ENCODE results near the gene GHR. TPM values are rescaled to one million over a fixed set of nuclear protein-coding genes. Genes with fewer than 3 reads are reported as not detected.

Gene GHR
- total RNA-seq, 1 experiment from 2014 or later = 0.05 TPM

DNA sequence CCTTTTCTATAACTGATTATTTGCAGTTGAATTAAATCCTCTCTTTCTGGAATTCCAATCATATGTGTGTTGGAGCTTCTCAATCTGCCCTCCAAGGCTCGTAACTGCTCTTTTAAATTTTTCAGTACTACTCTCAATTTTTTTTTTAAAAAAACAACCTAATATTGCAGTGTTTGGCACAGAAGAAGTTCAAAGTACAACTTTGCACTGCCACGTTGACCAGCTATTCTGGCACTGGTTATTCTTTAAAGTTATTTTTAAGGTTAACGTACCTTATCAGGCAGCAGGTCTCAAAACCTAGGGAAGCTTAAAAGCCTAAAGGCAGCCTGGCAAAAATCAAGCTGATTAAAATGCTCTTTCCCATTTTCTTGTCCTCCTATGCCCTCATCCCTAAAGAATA, 120.5 kb downstream of the GHR start:
- H3K4me1 ChIP-seq (ENCODE audit: control insufficient read depth, insufficient read depth, low read length) = no peaks in the 10 kb centered on the region
- ChIA-PET POLR2A (no interaction called here), CTCF (no interaction called here)
- ATAC-seq = no peak
- H3K27ac ChIP-seq (ENCODE audit: low read length) = no peak overlapping the region
- peaks cover 5% of the 10 kb centered on the region; the same call in 1 of the 2 replicates for H3K9me3 ChIP-seq (ENCODE audit: control insufficient read depth, insufficient read depth, low read depth, low read length)
- in situ Hi-C loops (cut with HindIII; ENCODE audit: low pct_unique_long_range_greater_than_20kb, low sequenced_read_pairs) = no loop called here
- H3K4me3 ChIP-seq (ENCODE audit: low read depth in 2 of 2, low read length in 2 of 2) = no peak overlapping the region
- intact Hi-C loops (cut with micrococcal nuclease; ENCODE audit: unreplicated experiment) = no loop called here
- BruUV-seq (replicated peaks) = no TSS peak
- DNase-seq (ENCODE audit: low read depth, low spot score) = no peak
- TF ChIP-seq POLR2AphosphoS5 (IDR thresholded peaks at IDR 0.05; ENCODE audit: low read depth, low read length) (no peak), TCF7L2 (IDR thresholded peaks at IDR 0.05; ENCODE audit: low read depth, low read length) (no peak), SIN3A (IDR thresholded peaks at IDR 0.05; ENCODE audit: borderline replicate concordance, insufficient read depth, low read depth, low read length) (no peak)
- TF ChIP-seq, protein P1, sequence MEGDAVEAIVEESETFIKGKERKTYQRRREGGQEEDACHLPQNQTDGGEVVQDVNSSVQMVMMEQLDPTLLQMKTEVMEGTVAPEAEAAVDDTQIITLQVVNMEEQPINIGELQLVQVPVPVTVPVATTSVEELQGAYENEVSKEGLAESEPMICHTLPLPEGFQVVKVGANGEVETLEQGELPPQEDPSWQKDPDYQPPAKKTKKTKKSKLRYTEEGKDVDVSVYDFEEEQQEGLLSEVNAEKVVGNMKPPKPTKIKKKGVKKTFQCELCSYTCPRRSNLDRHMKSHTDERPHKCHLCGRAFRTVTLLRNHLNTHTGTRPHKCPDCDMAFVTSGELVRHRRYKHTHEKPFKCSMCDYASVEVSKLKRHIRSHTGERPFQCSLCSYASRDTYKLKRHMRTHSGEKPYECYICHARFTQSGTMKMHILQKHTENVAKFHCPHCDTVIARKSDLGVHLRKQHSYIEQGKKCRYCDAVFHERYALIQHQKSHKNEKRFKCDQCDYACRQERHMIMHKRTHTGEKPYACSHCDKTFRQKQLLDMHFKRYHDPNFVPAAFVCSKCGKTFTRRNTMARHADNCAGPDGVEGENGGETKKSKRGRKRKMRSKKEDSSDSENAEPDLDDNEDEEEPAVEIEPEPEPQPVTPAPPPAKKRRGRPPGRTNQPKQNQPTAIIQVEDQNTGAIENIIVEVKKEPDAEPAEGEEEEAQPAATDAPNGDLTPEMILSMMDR (IDR thresholded peaks at IDR 0.05) = no peak
- TF ChIP-seq, protein P2, sequence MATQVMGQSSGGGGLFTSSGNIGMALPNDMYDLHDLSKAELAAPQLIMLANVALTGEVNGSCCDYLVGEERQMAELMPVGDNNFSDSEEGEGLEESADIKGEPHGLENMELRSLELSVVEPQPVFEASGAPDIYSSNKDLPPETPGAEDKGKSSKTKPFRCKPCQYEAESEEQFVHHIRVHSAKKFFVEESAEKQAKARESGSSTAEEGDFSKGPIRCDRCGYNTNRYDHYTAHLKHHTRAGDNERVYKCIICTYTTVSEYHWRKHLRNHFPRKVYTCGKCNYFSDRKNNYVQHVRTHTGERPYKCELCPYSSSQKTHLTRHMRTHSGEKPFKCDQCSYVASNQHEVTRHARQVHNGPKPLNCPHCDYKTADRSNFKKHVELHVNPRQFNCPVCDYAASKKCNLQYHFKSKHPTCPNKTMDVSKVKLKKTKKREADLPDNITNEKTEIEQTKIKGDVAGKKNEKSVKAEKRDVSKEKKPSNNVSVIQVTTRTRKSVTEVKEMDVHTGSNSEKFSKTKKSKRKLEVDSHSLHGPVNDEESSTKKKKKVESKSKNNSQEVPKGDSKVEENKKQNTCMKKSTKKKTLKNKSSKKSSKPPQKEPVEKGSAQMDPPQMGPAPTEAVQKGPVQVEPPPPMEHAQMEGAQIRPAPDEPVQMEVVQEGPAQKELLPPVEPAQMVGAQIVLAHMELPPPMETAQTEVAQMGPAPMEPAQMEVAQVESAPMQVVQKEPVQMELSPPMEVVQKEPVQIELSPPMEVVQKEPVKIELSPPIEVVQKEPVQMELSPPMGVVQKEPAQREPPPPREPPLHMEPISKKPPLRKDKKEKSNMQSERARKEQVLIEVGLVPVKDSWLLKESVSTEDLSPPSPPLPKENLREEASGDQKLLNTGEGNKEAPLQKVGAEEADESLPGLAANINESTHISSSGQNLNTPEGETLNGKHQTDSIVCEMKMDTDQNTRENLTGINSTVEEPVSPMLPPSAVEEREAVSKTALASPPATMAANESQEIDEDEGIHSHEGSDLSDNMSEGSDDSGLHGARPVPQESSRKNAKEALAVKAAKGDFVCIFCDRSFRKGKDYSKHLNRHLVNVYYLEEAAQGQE (IDR thresholded peaks at IDR 0.05; ENCODE audit: insufficient read depth in 1 of 2, low read depth in 2 of 2, low read length in 1 of 2) = no peak
- H3K27me3 ChIP-seq (ENCODE audit: control insufficient read depth, insufficient read depth, low read length) = no peaks in the 10 kb centered on the region
- no peaks in the 10 kb centered on the region for H3K36me3 ChIP-seq (ENCODE audit: control insufficient read depth, insufficient read depth, low read length)

DNA sequence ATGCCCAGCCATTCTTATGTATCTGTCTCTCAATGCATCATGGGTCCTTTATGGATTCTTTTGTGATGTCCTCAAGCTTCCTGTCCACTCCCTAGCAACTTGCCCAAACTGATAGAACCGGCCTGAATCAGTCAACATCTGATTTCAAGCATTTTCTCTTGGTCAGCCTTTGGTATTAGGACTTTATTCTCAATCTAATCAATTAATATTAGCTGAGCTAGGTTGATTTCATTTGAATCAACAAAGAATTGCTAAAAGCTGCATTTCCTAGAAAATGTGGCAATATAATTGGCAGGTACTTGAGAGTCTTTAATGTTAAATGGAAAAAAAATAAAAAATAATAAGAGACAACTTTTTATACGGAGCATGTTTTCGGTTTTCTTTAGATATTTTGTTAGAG, 121.8 kb downstream of the GHR start:
- in situ Hi-C loops (cut with HindIII; ENCODE audit: low pct_unique_long_range_greater_than_20kb, low sequenced_read_pairs) = no loop called here
- DNase-seq (ENCODE audit: low read depth, low spot score) (no peak), ATAC-seq (no peak)
- H3K36me3 ChIP-seq (ENCODE audit: control insufficient read depth, insufficient read depth, low read length) = no peaks in the 10 kb centered on the region
- BruUV-seq (replicated peaks) = no TSS peak
- intact Hi-C loops (cut with micrococcal nuclease; ENCODE audit: unreplicated experiment) = no loop called here
- no peak overlapping the region for H3K27ac ChIP-seq (ENCODE audit: low read length)
- H3K9me3 ChIP-seq (ENCODE audit: control insufficient read depth, insufficient read depth, low read depth, low read length) = peaks cover 3% of the 10 kb centered on the region; the same call in 1 of the 2 replicates
- ChIA-PET CTCF (no interaction called here), POLR2A (no interaction called here)
- H3K4me1 ChIP-seq (ENCODE audit: control insufficient read depth, insufficient read depth, low read length) = no peaks in the 10 kb centered on the region
- TF ChIP-seq, protein P2 (IDR thresholded peaks at IDR 0.05; ENCODE audit: insufficient read depth in 1 of 2, low read depth in 2 of 2, low read length in 1 of 2) = no peak
- TF ChIP-seq, protein P1 (IDR thresholded peaks at IDR 0.05) = no peak
- no peak for TF ChIP-seq SIN3A (IDR thresholded peaks at IDR 0.05; ENCODE audit: borderline replicate concordance, insufficient read depth, low read depth, low read length)
- no peak for TF ChIP-seq POLR2AphosphoS5 (IDR thresholded peaks at IDR 0.05; ENCODE audit: low read depth, low read length)
- TF ChIP-seq TCF7L2 (IDR thresholded peaks at IDR 0.05; ENCODE audit: low read depth, low read length) = no peak
- H3K4me3 ChIP-seq (ENCODE audit: low read depth in 2 of 2, low read length in 2 of 2) = no peak overlapping the region
- H3K27me3 ChIP-seq (ENCODE audit: control insufficient read depth, insufficient read depth, low read length) = no peaks in the 10 kb centered on the region

All from Panc1 (cell line).